Esophagus muscularis mucosa (tissue), 4 donors: Measurements from ENCODE around the gene BRINP1.

Experiments
- EP300 ChIP-seq: sonication (generic); formaldehyde crosslinking; IDR thresholded peaks from one replicate; pipeline ENCODE4 v1.6.1; 2017; ENCODE audit warnings: antibody characterized with exemption
- POLR2A ChIP-seq: fragments of 450-650 bp; IDR thresholded peaks from one replicate; pipeline ENCODE4 v1.6.1; 2017; ENCODE audit warnings: antibody characterized with exemption, moderate library complexity, mild to moderate bottlenecking, low read depth
- POLR2AphosphoS5 ChIP-seq, 2 donors: sonication (generic); formaldehyde crosslinking; IDR thresholded peaks; one replicate each; pipeline ENCODE4 v1.6.1; 2017; ENCODE audit warnings: antibody characterized with exemption in 2 of 2
- TF ChIP-seq, protein P1 (sequence below), 3 experiments: fragments of 200-600 bp in 2 of 3; fragments of 450-650 bp in 1 of 3; sonication (generic) in 2 of 3; IDR thresholded peaks; one replicate each; pipeline ENCODE4 v1.5.1; 2017 to 2019; ENCODE audit warnings: antibody characterized with exemption in 3 of 3, mild to moderate bottlenecking in 2 of 3, moderate library complexity in 1 of 3

DNA sequence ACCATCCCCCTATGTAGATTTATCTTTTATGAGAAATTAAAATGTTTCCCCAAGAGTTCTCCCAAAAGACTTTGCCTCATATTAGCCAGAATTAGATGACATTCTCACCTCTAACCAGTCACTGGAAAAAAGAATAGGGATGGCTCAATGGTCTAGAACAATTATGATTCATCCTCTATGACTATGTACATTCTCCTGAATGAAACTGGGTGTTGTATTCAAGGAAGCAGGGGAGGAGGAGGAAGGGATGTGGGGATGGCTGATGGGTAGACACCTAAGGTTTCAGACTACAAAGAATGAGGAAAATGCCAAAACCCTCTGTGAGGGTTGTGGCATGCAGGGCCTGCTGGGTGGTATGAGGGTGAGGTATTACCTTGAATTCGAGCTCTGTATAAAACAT is 49.5 kb upstream of the BRINP1 start:
- TF ChIP-seq, protein P1, sequence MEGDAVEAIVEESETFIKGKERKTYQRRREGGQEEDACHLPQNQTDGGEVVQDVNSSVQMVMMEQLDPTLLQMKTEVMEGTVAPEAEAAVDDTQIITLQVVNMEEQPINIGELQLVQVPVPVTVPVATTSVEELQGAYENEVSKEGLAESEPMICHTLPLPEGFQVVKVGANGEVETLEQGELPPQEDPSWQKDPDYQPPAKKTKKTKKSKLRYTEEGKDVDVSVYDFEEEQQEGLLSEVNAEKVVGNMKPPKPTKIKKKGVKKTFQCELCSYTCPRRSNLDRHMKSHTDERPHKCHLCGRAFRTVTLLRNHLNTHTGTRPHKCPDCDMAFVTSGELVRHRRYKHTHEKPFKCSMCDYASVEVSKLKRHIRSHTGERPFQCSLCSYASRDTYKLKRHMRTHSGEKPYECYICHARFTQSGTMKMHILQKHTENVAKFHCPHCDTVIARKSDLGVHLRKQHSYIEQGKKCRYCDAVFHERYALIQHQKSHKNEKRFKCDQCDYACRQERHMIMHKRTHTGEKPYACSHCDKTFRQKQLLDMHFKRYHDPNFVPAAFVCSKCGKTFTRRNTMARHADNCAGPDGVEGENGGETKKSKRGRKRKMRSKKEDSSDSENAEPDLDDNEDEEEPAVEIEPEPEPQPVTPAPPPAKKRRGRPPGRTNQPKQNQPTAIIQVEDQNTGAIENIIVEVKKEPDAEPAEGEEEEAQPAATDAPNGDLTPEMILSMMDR (IDR thresholded peaks at IDR 0.05) = no peak
- no peak for TF ChIP-seq POLR2A
- no peak for TF ChIP-seq POLR2AphosphoS5 (IDR thresholded peaks at IDR 0.05)
- no peak for TF ChIP-seq EP300
